ENCODE measurements around the gene DPM3. TPM values are rescaled to one million over a fixed set of nuclear protein-coding genes. Genes with fewer than 3 reads are reported as not detected.

DPM3 gene
- total RNA-seq, 4 donors from 2014 or later = 32.5 to 70.8 (median 58.5) TPM

GRCh38 chr1:155140630-155140953 is 261 bp upstream of the DPM3 start:
- TF ChIP-seq CTCF (IDR thresholded peaks at IDR 0.05) = no peak
- no peak for DNase-seq (ENCODE audit: low spot score)
- no peak for ATAC-seq (ENCODE audit: low FRiP score)

- no peak for TF ChIP-seq CTCF (IDR thresholded peaks at IDR 0.05)
- DNase-seq (ENCODE audit: low spot score) (no peak), ATAC-seq (ENCODE audit: low FRiP score) (no peak)
Observed at GRCh38 chr1:155137154-155137949, 3.0 kb downstream of the DPM3 start.

- no peak for TF ChIP-seq CTCF (IDR thresholded peaks at IDR 0.05)
- DNase-seq (ENCODE audit: low spot score) = no peak
- ATAC-seq (ENCODE audit: low FRiP score) = no peak
Observed at GRCh38 chr1:155136748-155137147, 3.6 kb downstream of the DPM3 start.

GRCh38 chr1:155135415-155136028 is 4.8 kb downstream of the DPM3 start, which contains the start of gene SLC50A1:
TSS of gene SLC50A1 (plus strand) at chr1:155135852. CDS start at chr1:155135912, 60 bp downstream.
- no peak for TF ChIP-seq CTCF (IDR thresholded peaks at IDR 0.05)
- DNase-seq (ENCODE audit: low spot score) (peak; percentile 83), ATAC-seq (ENCODE audit: low FRiP score) (peak; percentile 86)

- ATAC-seq (ENCODE audit: low FRiP score) = peak; percentile 91
- peak; percentile 91 for DNase-seq (ENCODE audit: low spot score)
- no peak for TF ChIP-seq CTCF (IDR thresholded peaks at IDR 0.05)
Observed at GRCh38 chr1:155134880-155135414, 5.4 kb downstream of the DPM3 start.

- no peak for TF ChIP-seq CTCF (IDR thresholded peaks at IDR 0.05)
- ATAC-seq (ENCODE audit: low FRiP score) = no peak
- DNase-seq (ENCODE audit: low spot score) = no peak
Observed at GRCh38 chr1:155134322-155134721, 6.0 kb downstream of the DPM3 start.
